GM19025 (cell line): Measurements from ENCODE around the gene SPDYC.
"Not testable (repeated sequence)": the region's sequence is repeated elsewhere in the genome, so short reads cannot be mapped to it uniquely, and the experiment has no call there.

Source experiments
- ATAC-seq: cut with Tn5 transposase; IDR thresholded peaks from one replicate; pipeline ENCODE4 v1.9.1; 2021; ENCODE audit warnings: mild to moderate bottlenecking, low read depth, moderate library complexity; ENCODE audit not compliant: unreplicated experiment

Gene SPDYC

DNA sequence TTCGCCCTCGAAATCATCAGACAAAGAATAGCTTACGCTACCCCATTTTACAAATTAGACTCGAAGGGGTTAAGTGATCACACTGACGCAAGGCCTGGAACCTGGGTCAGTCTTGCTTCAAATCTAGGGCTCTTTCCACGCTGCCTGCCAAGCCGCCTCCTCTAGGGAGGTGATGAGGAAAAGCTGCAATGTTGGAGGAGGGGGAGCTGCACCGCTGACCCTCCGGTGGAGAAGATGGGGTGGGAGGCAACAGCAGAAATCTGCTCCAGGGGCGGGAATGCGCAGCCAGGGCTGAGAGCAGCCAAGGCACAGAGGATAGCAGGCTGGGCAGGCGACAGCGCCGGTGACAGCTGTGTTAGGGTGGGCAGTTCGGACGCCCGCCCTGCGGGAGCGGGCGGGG lies 36.3 kb upstream of the SPDYC start:
- no peak for ATAC-seq

- ATAC-seq = peak; percentile 59
Observed at GRCh38 chr11:65134240-65134951, 35.6 kb upstream of the SPDYC start, which contains the start of gene SYVN1. Gene SYVN1, minus strand, starts transcription at chr11:65134519. Its CDS starts 918 bp downstream, at chr11:65133601.

- ATAC-seq = peak; percentile 59
Observed at GRCh38 chr11:65134952-65135632, 34.9 kb upstream of the SPDYC start.

GRCh38 chr11:65135633-65136145 lies 34.3 kb upstream of the SPDYC start:
- no peak for ATAC-seq

DNA sequence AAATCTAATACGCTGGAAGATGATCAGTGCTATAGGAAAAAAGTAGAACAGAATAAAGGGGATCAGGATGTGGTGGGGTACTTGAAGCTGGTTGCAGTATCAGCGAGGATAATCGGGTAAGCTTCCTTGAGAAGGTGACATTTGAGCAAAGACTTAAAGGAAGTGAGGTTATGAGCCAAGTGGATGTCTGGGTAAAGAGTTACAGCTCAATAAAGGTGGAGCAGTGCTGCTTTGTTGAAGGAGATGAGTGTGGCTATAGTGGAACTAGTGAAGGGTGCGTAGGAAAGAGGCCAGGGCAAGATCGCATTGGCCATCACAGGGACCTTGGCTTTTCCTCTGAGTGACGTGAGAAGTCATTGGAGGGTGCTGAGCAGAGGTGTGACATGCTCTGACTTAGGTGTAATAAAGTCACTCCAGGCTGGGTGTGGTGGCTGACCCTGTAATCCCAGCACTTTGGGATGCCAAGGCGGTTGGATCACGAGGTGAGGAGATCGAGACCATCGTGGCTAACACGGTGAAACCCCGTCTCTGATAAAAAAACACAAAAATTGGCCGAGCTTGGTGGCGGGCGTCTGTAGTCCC lies 33.4 kb upstream of the SPDYC start:
- no peak for ATAC-seq

DNA sequence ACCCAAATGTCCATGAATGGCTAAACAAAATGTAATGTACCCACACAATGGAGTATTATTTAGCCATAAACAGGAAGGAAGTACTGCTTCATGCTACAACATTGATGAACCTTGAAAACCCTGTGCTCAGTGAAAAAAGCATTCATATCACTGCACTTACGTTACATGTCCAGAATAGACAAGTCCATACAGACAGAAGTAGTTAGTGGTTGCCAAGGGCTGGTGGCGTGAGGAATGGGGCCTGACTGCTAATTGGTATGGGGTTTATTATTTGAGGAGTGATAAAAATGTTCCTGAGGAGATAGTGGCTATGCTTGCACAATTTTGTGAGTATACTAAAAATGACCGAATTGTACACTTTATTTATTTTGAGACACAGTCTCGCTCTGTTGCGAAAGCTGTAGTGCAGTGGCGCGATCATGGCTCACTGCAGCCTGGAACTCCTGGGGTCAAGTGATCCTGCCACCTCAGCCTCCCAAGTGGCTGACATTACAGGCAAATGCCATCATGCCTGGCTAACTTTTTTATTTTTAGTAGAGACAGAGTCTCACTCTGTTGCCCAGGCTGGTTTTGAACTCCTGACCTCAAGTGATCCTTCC lies 28.0 kb upstream of the SPDYC start:
- no peak for ATAC-seq

DNA sequence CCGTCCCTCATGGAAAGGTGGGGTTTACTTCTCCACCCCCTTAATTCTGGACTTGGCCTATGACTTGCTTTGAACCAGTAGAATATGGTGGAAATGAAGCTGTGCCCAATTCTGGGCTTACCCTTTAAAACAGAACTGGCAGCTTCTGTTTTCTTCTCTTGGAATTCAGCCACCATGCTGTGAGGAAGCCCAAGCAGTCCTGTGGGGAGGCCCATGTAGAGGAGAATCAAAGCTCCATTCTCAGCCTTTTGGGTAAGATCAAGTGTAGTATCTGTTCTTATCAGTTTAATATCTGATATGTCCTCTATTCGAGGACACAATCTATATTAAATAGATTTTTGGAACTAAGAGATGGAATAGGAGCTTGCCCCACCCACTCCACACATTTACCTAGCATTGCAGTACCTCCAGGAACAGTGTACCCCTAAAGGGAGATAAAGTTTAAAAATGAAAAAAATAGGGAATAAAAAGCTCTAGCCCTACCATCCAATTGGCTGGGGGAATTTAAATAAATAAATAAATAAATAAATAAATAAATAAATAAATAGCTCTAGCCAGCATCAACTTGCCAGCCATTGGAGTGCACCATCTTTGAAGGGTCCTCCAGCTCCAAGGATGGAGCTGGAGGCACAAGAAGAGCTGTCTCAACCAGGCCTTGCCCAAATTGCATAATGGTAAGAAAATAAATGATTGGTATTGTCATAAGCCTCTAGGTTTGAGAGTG lies 22.5 kb upstream of the SPDYC start:
- no peak for ATAC-seq

- ATAC-seq = no peak
Observed at GRCh38 chr11:65148657-65149056, 21.4 kb upstream of the SPDYC start.

DNA sequence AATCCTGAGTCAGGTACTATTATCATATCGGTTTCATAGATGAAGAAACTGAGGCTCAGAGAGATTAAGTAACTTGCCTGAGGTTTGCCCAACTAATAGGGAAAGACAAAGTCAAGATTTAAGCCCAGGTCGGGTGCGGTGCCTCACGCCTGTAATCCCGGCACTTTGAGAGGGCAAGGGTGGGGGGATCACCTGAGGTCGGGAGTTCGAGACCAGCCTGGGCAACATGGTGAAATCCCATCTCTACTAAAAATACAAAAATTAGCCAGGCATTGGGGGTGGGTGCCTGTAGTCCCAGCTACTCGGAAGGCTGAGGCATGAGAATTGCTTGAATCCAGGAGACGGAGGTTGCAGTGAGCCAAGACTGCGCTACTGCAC lies 19.9 kb upstream of the SPDYC start:
- not testable (repeated sequence) for ATAC-seq

DNA sequence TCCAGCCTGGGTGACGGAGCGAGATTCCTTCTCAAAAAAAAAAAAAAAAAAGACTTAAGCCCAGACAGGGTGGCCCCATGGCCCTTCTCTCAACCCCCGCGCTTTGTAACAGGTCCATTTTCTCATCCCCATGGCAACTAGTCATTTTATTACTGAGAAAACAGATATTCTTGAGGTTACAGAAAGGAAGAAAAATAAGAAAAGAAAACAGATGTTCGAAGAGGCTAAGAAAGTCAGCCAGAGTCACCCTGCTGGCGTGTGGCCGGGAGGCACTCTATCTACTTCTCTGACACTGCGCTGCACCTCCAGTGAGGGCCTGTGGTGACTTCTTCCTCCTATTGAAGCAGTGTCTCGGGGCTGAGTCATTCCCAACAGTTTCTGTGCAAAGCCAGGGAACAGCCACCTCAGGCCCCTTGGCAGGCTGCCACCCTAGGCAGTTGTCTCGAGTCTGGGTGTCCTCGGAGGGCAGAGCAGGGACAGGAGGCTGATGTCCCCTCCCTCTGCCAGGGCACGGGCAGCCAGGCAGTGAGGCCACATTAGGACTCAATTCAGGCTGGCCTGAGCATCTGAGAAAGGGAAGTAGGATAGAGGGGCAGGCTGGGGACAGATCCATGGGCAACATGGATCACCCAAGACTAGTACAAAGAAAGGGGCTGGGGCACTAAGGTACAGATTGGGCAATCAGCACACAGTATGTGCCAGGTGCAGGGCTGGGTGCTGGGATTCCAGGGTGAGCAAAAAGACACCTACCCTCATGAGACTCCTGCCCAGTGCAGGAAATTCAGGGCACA lies 19.3 kb upstream of the SPDYC start:
- no peak for ATAC-seq

DNA sequence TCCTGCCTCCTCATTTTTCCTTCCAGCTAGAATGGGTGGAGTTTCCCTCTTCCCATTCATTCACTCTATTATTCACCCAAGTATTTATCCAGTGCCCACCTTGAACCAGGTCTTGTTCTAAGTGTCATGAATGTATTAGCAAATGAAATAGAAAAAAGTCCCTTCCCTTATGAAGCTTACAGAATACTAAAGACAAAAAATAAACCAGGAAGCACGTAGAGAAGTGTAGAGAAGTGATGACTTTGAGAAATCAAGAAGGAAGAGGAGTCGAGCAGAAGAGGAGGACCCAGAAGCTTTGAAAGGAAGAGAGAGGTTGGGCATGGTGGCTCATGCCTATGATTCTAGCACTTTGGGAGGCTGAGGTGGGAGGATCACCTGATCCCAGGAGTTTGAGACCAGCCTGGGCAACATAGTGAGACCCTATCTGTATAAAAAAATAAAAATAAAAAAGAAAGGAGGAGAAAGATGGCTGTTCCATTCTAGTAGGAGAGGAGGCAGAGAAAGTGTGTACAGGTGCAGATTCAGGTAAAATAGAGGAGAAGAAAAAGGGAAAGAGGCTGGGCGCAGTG lies 18.6 kb upstream of the SPDYC start:
- no peak for ATAC-seq

DNA sequence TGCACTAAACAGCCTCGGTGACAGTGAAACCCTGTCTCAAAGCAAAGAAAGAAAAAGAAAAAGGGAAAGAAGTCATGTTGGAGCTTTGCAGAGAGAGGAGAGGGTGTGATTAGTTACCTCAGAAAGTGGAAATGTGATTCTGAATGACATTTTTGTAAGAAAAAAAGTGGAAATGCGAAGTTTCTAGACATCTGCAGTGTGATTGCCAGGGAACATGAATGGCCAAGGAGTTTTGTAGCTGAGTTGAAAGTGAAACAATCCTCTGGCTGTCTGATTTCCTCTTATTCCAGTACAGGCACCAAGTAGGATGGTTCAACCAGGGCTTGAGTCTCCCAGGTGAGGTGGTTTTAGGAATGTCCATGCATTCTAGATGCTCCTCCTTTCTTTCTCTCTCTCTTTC lies 17.9 kb upstream of the SPDYC start:
- ATAC-seq = no peak

DNA sequence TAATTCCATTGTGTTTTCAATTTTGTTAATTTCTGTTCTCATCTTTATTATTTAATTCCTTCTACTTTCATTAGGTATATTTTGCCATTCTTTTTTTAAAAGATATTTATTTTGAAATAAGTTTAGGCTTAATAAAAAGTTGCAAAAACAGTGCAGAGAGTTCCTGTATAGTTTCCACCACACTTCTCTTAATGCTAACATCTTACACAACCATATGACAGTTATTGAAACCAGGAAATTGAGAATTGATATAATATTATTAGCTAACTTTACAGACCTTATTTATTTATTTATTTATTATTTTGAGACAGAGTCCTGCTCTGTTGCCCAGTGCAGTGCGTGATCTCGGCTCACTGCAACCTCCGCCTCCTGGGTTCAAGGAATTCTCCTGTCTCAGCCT lies 13.8 kb upstream of the SPDYC start:
- ATAC-seq = no peak

DNA sequence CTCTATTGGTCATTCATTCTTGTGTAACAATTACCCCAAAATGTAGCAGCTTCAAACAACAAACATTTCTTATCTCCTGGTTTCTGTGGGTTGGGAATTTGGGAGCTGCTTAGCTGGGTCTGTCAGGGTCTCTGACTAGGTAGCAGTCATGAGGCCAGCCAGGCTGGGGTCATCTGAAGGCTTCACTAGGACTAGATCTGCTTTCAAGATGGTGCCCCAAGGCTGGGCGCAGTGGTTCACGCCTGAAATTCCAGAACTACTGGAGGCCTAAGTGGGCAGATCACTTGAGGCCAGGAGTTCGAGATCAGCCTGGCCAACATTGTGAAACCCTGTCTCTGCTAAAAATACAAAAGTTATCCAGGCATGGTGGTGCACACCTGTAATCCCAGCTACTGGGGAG lies 13.1 kb upstream of the SPDYC start:
- no peak for ATAC-seq

DNA sequence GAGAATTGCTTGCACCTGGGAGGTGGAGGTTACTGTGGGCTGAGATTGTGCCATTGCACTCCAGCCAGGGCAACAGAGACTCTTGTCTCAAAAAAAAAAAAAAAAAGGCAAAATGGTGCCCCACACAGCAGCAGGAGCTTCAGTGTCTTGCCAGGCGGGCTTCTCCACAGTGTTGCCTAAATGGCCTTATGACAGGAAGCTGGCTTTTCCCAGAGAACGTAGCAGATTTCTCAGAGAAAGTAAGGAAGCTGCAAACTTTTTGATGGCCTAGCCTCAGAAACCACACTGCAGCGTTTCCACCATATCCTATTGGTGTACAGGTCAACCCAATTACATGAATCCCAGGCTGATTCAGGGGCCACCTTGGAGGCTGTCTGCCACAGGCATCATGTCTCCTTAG lies 12.7 kb upstream of the SPDYC start:
- ATAC-seq = no peak

DNA sequence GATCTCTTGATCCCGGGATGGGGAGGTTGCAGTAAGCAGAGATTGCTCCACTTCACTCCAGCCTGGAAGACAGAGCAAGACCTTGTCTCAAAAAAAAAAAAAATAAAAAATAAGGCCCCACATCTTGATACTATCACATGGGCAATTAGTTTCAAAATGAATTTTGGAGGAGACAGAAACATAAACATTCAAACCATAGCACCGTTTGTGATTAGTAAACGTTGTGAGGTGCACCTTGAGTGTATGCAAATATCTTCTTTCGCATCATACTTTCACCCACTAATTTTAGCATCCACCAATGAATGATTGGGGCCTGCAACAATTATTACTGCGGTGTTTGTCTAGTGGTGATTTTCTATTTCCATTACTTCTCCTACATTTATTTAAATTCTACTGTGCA lies 11.0 kb upstream of the SPDYC start:
- no peak for ATAC-seq

DNA sequence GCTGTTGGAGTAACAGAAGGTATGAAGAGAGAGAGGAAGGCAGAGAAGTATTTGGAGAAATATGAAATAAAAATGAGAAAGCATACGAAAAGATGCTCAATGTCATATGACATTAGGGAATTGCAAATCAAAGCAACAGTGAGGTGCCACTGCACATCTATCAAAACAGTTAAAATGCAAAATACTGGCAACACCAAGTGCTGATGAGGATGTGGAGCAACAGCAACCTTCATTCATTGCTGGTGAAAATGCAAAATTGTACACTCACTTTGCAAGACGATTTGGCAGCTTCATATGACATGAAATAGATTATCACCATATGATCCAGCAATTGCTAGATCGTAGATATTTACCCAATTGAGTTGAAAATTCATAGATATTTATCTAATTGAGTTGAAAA lies 9.4 kb upstream of the SPDYC start:
- ATAC-seq = no peak

DNA sequence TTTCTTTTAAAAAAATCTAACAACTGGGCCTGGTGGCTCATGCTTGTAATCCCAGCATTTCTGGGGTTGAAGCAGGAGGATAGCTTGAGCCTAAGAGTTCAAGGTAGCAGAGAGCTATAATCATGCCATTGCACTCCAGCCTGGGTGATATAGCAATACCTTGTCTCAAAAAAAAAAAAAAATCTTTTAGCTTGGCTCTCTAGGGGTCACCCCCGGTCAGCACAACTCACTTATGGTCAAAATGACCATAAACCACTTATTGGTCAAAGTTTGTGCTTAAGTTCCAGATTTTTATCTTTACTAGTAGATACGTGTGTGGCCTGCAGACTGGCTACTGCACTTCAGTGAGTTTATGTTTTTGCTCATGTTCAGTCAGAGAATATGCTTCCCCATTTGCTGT lies 6.3 kb upstream of the SPDYC start:
- ATAC-seq = no peak
